GM18508 (cell line): ENCODE measurements around the gene SETD1A.
"Not testable (repeated sequence)": the region's sequence is repeated elsewhere in the genome, so short reads cannot be mapped to it uniquely, and the experiment has no call there.

Experiments
- ATAC-seq: cut with Tn5 transposase; IDR thresholded peaks from one replicate; pipeline ENCODE4 v1.9.1; 2021; ENCODE audit warnings: moderate number of reproducible peaks; ENCODE audit not compliant: insufficient read depth, unreplicated experiment

Gene SETD1A

GRCh38 chr16:30928390-30928789, 29.2 kb upstream of the SETD1A start:
- no peak for ATAC-seq

DNA sequence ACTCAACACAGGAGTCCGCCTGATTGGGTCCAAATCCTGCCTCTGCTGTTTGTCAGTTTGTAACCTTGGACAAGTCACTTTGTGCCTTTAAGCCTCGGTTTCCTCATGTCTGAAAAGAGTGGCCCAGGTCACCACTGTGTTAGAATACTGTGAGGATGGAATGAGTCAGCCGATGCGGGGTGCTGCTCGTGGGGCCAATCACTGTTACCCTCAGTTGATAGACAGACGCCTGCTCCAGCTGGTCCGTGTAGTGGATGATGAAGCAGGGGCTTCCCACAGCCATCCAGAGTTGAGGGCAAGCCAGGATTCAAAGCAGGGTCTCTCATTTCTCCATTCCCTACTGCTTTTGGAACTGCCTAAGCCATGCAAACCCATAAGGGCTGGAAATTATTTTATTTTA, 28.4 kb upstream of the SETD1A start:
- no peak for ATAC-seq

DNA sequence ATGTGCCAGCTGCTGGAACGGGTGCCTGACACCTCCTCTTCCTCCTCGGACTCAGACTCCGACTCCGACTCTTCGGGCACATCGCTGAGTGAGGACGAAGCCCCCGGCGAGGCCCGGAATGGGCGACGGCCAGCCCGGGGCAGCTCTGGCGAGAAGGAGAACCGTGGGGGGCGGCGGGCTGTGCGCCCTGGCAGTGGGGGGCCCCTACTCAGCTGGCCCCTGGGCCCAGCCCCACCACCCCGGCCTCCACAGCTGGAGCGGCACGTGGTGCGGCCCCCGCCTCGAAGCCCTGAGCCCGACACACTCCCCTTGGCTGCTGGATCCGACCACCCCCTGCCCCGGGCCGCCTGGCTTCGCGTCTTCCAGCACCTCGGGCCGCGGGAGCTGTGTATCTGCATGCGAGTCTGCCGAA, 27.4 kb upstream of the SETD1A start:
- ATAC-seq: no peak

DNA sequence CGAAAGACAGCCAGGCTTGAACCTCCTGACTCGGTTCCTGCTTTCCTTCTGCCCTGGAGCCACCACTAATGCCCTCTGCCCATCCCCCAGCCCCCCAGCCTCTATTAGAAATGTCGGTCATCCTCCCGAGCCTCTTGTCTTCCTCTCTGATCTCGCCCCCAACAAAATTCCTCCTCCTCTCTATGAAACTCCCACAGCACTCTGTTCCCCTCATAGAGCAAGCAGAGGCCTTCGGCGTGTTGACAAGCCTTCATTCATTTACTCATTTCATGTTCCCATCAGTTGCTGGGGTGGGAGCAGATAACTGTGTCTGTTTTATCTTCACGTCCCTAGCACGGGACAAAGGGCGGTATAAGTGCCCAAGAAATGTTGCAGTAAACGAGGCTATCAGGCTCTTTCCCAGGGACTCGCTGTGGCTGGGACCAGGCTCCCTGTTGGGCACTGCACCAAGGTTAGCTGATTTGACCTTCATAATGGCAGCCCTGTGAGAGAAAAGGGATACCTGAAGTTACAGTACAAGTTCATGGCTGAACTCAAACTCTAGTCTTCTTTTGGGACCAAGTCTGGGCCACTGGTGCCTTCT, 26.4 kb upstream of the SETD1A start:
- no peak for ATAC-seq

DNA sequence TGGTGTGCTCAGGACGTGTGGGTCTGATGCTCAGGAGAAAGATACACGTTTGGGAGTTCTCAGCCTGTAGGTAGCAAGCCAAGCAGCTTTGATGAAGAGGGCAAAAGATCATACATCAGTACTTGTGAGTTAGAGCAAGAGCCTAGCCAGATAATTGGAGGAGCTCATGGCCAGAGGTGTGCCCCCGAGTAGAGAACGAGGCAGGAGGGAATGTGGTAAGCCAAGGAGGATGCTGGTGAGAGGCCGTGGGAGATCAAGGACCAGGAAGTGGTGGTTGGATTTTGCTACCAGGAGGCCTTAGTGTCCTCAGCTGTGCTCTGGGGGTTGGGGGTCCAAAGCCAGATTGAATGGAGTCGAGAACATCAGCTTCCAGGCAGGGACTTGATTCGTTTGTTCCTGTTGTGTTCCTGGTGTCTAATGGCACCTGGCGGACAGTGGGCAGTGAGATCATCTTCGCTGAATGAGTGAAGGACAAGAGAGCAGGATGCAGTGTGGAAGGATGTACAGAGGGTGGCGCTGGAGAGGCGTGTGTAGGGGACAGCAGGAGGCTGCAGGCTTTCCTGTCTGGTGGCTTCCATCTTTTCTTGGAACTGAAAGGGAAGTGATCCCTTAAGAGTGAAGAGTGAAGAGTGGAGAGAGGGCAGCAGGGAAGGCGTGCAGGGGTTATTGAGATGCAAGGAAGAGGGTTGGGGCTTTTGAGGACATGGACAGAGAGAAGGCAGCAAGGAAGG, 22.6 kb upstream of the SETD1A start:
- ATAC-seq: no peak

- no peak for ATAC-seq
These were observed 19.9 kb upstream of the SETD1A start for GRCh38 chr16:30937692-30938091.

DNA sequence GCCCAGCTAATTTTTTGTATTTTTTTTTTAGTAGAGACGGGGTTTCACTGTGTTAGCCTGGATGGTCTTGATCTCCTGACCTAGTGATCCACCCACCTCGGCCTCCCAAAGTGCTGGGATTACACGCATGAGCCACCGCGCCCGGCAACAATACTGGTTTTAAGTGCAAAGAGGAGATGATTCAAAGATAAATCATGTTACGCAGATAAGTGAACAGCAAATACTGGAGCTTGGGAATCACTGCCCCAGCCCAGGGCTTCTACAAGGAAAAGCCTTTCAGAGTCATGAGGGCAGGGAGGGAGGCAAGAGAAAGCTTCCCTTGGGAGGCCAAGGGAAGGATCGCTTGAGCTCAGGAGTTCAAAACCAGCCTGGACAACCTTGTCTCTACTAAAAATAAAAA, 18.0 kb upstream of the SETD1A start:
- not testable (repeated sequence) for ATAC-seq

GRCh38 chr16:30941600-30942425, 15.7 kb upstream of the SETD1A start:
- peak; percentile 66 for ATAC-seq

GRCh38 chr16:30942426-30942806, 15.1 kb upstream of the SETD1A start:
- no peak for ATAC-seq

GRCh38 chr16:30944352-30944751, 13.2 kb upstream of the SETD1A start:
- ATAC-seq: no peak

- ATAC-seq: no peak
These were observed 10.6 kb upstream of the SETD1A start for GRCh38 chr16:30946671-30947540.

GRCh38 chr16:30947541-30947858, 10.1 kb upstream of the SETD1A start:
- ATAC-seq: no peak

GRCh38 chr16:30947859-30948666, 9.5 kb upstream of the SETD1A start:
- ATAC-seq: no peak

DNA sequence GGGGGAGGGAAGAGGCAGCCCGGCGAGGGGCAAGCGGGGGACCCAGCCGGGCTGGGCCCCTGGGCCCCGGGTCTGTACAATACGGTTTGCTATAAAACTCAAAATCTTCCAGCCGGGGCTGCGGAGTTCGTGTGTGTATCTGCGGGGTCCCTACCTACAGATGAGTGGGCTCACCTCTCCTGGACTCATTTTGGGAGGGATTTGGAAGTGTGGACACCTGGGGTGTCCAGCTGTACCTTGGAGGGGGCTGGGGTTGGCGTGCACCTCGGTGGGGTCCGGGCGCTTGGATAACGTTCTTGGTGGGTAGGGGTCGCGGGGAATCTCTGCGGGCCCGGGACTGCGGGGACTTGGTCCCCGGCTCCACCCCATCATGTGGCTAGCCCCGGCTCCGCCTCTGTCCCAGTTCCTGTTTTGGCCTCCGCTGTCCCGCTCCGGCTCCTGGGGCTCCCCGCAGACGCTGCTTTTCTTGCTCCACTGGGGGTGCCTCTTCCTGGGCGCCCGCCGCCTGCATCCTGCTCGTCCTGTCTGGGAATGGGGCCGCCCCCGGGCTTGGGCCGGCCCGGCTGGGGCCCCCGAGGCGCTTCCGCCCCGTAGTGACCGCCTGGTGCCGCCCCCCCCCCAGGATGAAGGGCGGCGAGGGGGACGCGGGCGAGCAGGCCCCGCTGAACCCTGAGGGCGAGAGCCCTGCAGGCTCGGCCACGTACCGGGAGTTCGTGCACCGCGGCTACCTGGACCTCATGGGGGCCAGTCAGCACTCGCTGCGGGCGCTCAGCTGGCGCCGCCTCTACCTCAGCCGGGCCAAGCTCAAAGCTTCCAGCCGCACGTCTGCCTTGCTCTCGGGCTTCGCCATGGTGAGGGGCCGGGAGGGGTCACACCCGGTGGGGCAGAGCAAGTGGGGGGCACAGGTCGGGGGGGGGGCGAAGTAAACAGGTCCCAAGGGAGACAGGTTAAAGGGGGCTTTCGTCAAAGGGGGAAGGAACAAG, 8.6 kb upstream of the SETD1A start, which contains the start of gene ORAI3:
Gene ORAI3 (plus strand): TSS at position 402 of the 983 bp plus-strand sequence. CDS start 222 bp downstream, at position 624.
- no peak for ATAC-seq

- no peak for ATAC-seq
These were observed 7.7 kb upstream of the SETD1A start for GRCh38 chr16:30949650-30950515.

GRCh38 chr16:30950516-30951065, 7.0 kb upstream of the SETD1A start:
- ATAC-seq: no peak

DNA sequence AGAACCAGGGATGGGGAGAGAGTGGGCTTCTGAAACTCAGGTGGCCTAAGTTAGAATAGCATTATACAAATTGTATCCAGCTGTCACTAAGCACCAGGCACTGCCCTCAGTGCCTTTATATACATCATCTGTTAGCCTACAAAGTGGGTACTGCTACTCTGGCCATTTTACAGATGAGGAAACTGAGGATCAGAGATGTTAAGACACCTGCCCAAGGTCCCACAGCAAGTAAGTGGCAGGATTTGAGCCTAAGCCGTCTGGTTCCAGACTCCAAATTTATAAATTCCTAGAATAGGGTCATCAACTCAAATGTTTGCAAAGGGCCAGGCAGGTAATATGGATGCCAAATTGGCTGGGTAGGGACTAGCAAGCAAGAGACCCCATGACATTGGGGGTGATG, 6.4 kb upstream of the SETD1A start:
- ATAC-seq: no peak
